Putamen (tissue), 1 donor: ENCODE measurements around the gene MYO1F.

Experiments used
- DNase-seq: peaks from one replicate; pipeline ENCODE4 v3.0.0-alpha.2; 2016; ENCODE audit warnings: low spot score

MYO1F gene

GRCh38 chr19:8491574-8491973 lies 85.7 kb downstream of the MYO1F start:
- DNase-seq: no peak

- no peak for DNase-seq
These were observed 86.4 kb downstream of the MYO1F start for GRCh38 chr19:8490873-8491272.

- no peak for DNase-seq
These were observed 86.9 kb downstream of the MYO1F start for GRCh38 chr19:8490395-8490760.

- no peak for DNase-seq
These were observed 87.5 kb downstream of the MYO1F start for GRCh38 chr19:8489561-8490394.

GRCh38 chr19:8488365-8488764 lies 88.9 kb downstream of the MYO1F start:
- no peak for DNase-seq

- no peak for DNase-seq
These were observed 89.9 kb downstream of the MYO1F start for GRCh38 chr19:8487137-8487851.

GRCh38 chr19:8486661-8487136 lies 90.5 kb downstream of the MYO1F start:
- no peak for DNase-seq

- no peak for DNase-seq
These were observed 91.5 kb downstream of the MYO1F start for GRCh38 chr19:8485561-8486371.

GRCh38 chr19:8484331-8484894 lies 92.8 kb downstream of the MYO1F start:
- no peak for DNase-seq

GRCh38 chr19:8483165-8483564 lies 94.1 kb downstream of the MYO1F start:
- DNase-seq: no peak

- DNase-seq: no peak
These were observed 94.5 kb downstream of the MYO1F start for GRCh38 chr19:8482696-8483095.

GRCh38 chr19:8481616-8482015 lies 95.6 kb downstream of the MYO1F start:
- DNase-seq: no peak

GRCh38 chr19:8481201-8481600 lies 96.0 kb downstream of the MYO1F start:
- DNase-seq: no peak

GRCh38 chr19:8478598-8478997 lies 98.6 kb downstream of the MYO1F start:
- no peak for DNase-seq

- DNase-seq: no peak
These were observed 99.4 kb downstream of the MYO1F start for GRCh38 chr19:8477889-8478288.

GRCh38 chr19:8476524-8476923 lies 100.7 kb downstream of the MYO1F start:
- peak; percentile 54 for DNase-seq

- DNase-seq: no peak
These were observed 102.2 kb downstream of the MYO1F start for GRCh38 chr19:8475005-8475404.

GRCh38 chr19:8473648-8474476 lies 103.4 kb downstream of the MYO1F start:
- DNase-seq: no peak
